Measurements from ENCODE around the gene CAND2. TPM values are rescaled to one million over a fixed set of nuclear protein-coding genes. Genes with fewer than 3 reads are reported as not detected.

Gene CAND2
- total and polyA plus RNA-seq, 9 of the 15 experiments (the other 6 are each of a cell fraction or from before 2014, with no cell fraction given), result 0.91 to 14.9 (median 4.3) TPM

GRCh38 chr3:12875857-12876836 lies 79.7 kb downstream of the CAND2 start (continued):
- TF ChIP-seq MGA (IDR thresholded peaks at IDR 0.05) (no peak), SIN3A (IDR thresholded peaks at IDR 0.05; ENCODE audit: borderline replicate concordance in 2 of 2, control insufficient read depth in 1 of 2, low read depth in 2 of 2, low read length in 2 of 2) (peak; percentile 38 to 85; a peak in 2 of 4 replicates), SP1 (CRISPR knock-in tag; IDR thresholded peaks at IDR 0.05) (peak; percentile 81), PBX2 (CRISPR knock-in tag; IDR thresholded peaks at IDR 0.05; ENCODE audit: low read depth) (no peak), PBX2 (tag; conservative IDR thresholded peaks at IDR 0.05; ENCODE audit: low read depth) (no peak), TFAP4 (CRISPR knock-in tag; IDR thresholded peaks at IDR 0.05; ENCODE audit: borderline replicate concordance) (peak; percentile 95), CTCF (IDR thresholded peaks at IDR 0.05 in 2 of 3, conservative IDR thresholded peaks at IDR 0.05 in 1 of 3; ENCODE audit: insufficient read depth in 2 of 3, low read depth in 1 of 3, low read length in 3 of 3) (peak; percentile 44 to 60 (median 54); a peak in 5 of 6 replicates)

All from K562 (cell line).